Esophagus squamous epithelium (tissue), 5 donors: ENCODE measurements around the gene NFATC2. TPM values are rescaled to one million over a fixed set of nuclear protein-coding genes. Genes with fewer than 3 reads are reported as not detected.

ENCODE experiments used
- DNase-seq: peaks from one replicate; lab custom pipeline; 2025; lab: John Stamatoyannopoulos, UW
- H3K27ac ChIP-seq, 4 donors: fragments of 200-600 bp; sonication (generic); one replicate each; pipeline ENCODE4 v1.5.1; 2016 to 2019; ENCODE audit warnings: mild to moderate bottlenecking in 1 of 4
- H3K27me3 ChIP-seq, 4 donors: fragments of 200-600 bp; sonication (generic); 1 replicate in 3 of 4; 2 replicates in 1 of 4; pipeline versions ENCODE4 v1.5.1 to v1.6.0; 2017 to 2021; ENCODE audit warnings: antibody characterized with exemption in 1 of 4
- H3K36me3 ChIP-seq, 3 donors: fragments of 200-600 bp; sonication (generic); one replicate each; pipeline ENCODE4 v1.5.1; 2016 to 2019
- H3K4me1 ChIP-seq, 3 donors: fragments of 200-600 bp; sonication (generic); one replicate each; pipeline ENCODE4 v1.5.1; 2017 to 2019
- H3K4me3 ChIP-seq, 4 donors: fragments of 200-600 bp; sonication (generic); 1 replicate in 3 of 4; 2 replicates in 1 of 4; pipeline ENCODE4 v1.5.1; 2016 to 2019; ENCODE audit warnings: mild to moderate bottlenecking in 2 of 4, moderate library complexity in 1 of 4
- H3K9me3 ChIP-seq, 3 donors: fragments of 200-600 bp; sonication (generic); one replicate each; pipeline ENCODE4 v1.5.1; 2016 to 2019
- CTCF ChIP-seq, 6 experiments: fragments of 450-650 bp in 4 of 6; fragments of 200-600 bp in 2 of 6; sonication (generic) in 2 of 6; IDR thresholded peaks; one replicate each; pipeline ENCODE4 v1.5.1; 2016 to 2019; ENCODE audit warnings: antibody characterized with exemption in 6 of 6, mild to moderate bottlenecking in 4 of 6, moderate library complexity in 4 of 6
- POLR2A ChIP-seq, 4 donors: fragments of 450-650 bp; IDR thresholded peaks; one replicate each; pipeline ENCODE4 v1.6.1; 2017; ENCODE audit warnings: antibody characterized with exemption in 4 of 4, mild to moderate bottlenecking in 4 of 4, moderate library complexity in 3 of 4
- WGBS, 2 donors: methylation state at CpG; one replicate each; pipeline ENCODE4 v1.1.5; 2018; 5-methylcytosine and 5-hydroxymethylcytosine counted together
- intact Hi-C: fragments of 100-400 bp; cut with DNase I; formaldehyde crosslinking; loops from one replicate; pipeline ENCODE4 v1.15.0; 2022
- total RNA-seq, 4 donors: library from RNA; depleted of rRNA; stranded (reverse); fragments of >200 nt; gene quantifications; one replicate each; pipeline ENCODE4 v1.1.0, GENCODE V29; 2016
- donor health status: DM: yes; HTN: yes; CAD: no.

The NFATC2 gene
- total RNA-seq, 4 donors from 2014 or later: 0.83 to 6.7 (median 1.4) TPM

DNA sequence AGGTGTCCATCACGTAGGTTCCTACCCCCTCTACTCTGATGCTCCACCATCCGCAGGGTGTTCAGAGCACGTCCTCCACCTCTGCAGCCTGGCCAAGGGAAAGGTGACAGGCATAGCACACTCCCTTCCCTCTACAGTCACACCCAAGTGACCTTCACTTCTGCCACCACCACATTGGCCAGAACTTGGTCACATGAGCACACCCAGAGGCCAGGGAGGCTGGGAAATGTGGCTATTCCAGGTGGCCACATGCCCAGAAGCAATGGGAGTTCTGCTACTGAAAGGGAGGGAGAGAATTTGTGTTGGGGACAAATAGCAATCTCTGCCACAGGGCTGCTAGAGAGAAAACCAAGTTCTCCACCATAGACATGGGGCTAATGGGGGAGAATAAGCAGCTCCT lies 180.3 kb downstream of the NFATC2 start:
- intact Hi-C loops: no loop called here
- H3K4me1 ChIP-seq: peaks cover 2 to 31% (median 3%) of the 10 kb centered on the region in 3 donors
- no peak for DNase-seq
- H3K9me3 ChIP-seq: peaks cover 0 to 3% (median 0%) of the 10 kb centered on the region in 3 donors
- no peak overlapping the region for H3K4me3 ChIP-seq
- H3K27ac ChIP-seq: no peak overlapping the region
- no peaks in the 10 kb centered on the region for H3K27me3 ChIP-seq
- no peak for TF ChIP-seq CTCF (IDR thresholded peaks at IDR 0.05)
- TF ChIP-seq POLR2A (IDR thresholded peaks at IDR 0.05): no peak
- no peaks in the 10 kb centered on the region for H3K36me3 ChIP-seq
- 86 to 100% methylated on average over 2 of the region's 3 CpGs for WGBS, 2 donors

DNA sequence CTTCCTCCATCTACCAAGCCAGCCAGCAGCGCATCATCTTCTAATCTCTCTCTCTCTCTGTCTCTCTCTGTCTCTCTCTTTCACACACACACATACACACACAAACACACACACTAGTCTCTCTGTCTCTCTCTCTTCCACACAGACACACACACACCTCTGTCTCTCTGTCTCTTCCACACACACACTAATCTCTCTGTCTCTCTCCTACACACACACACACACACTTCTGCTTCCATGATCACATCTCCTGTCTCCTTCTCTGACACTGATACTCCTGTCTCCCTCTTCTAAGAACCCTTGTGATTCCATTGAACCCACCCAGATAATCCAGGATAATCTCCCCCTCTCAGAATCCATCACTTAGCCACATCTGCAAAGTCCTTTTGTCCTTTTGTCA lies 181.3 kb downstream of the NFATC2 start:
- no peak for DNase-seq
- H3K4me3 ChIP-seq: no peak overlapping the region
- no peaks in the 10 kb centered on the region for H3K36me3 ChIP-seq
- no peak for TF ChIP-seq POLR2A (IDR thresholded peaks at IDR 0.05)
- TF ChIP-seq CTCF (IDR thresholded peaks at IDR 0.05): no peak
- peaks cover 2 to 23% (median 3%) of the 10 kb centered on the region in 3 donors for H3K4me1 ChIP-seq
- intact Hi-C loops: no loop called here
- WGBS, 2 donors: 29 to 56% methylated on average over 1 of the region's 1 CpG
- no peaks in the 10 kb centered on the region for H3K27me3 ChIP-seq
- H3K27ac ChIP-seq: no peak overlapping the region
- peaks cover 0 to 3% (median 0%) of the 10 kb centered on the region in 3 donors for H3K9me3 ChIP-seq

DNA sequence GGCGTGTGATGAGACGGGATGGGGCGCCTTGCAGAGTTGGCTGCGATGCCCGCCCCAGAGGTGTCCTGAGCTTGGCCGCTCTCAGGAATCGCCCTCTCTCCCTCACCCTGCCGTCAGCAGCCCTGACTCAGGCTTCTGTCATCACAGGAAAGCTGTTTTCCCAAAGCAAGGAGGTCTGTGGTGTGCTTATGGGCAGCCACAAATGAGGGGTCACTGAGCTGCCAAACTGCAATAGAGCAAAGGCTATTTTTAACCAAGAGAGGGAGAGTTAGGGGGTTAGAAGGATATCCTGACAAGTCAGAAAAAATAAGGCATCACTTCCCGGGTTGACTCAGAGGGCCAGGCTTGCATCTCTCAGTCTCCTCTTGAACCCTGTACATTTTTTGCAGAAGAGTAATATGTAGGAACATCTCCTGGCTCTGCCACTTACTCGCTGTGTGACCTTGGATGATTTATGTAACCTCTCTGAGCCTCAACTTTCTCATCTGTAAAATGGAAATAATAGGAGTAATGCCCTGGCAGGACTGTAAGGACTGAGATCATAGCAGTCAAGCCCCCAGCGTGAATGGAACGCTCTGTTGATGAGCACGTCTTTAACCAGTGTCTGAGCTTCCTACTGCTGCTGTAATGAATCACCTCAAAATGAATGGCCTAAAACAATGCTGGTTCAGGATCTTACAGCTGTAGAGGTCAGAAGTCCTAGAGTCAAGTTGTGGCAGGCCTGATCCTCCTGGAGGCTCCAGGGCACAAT lies 181.9 kb downstream of the NFATC2 start:
- Histone ChIP-seq H3K27me3 (no peaks in the 10 kb centered on the region), H3K4me1 (peaks cover 0 to 16% (median 3%) of the 10 kb centered on the region in 3 donors), H3K27ac (no peak overlapping the region), H3K9me3 (peaks cover 0 to 3% (median 0%) of the 10 kb centered on the region in 3 donors), H3K4me3 (no peak overlapping the region), H3K36me3 (no peaks in the 10 kb centered on the region)
- no peak for DNase-seq
- WGBS, 2 donors: 44 to 57% methylated on average over 4 to 7 of the region's 13 CpGs
- intact Hi-C loops: no loop called here
- TF ChIP-seq CTCF (IDR thresholded peaks at IDR 0.05) (no peak), POLR2A (IDR thresholded peaks at IDR 0.05) (no peak)

DNA sequence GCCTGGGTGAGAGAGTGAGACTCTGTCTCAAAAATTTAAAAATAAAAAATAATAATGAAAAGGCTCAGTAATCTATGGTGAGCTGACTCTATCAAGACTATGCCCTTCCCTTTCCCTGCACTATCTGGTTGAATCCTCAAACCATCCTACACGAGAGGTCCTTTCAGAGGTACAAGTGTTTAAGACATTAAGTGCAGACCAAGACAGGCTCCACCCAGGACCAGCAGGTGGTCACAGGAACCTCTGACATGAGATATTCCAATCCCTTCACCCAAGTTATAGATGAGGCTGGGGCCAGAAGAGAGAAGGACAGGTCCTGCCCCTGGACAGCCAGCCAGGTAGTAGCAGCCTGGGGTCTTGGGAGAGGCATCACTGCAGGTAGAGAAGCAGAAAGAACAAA lies 182.6 kb downstream of the NFATC2 start:
- Histone ChIP-seq H3K9me3 (peaks cover 0 to 3% (median 0%) of the 10 kb centered on the region in 3 donors), H3K27ac (no peak overlapping the region), H3K27me3 (no peaks in the 10 kb centered on the region), H3K4me1 (peaks cover 0 to 16% (median 3%) of the 10 kb centered on the region in 3 donors), H3K36me3 (no peaks in the 10 kb centered on the region), H3K4me3 (no peak overlapping the region)
- intact Hi-C loops: no loop called here
- no peak for DNase-seq
- WGBS, 2 donors: 67 to 88% methylated on average over 1 of the region's 1 CpG
- TF ChIP-seq CTCF (IDR thresholded peaks at IDR 0.05) (no peak), POLR2A (IDR thresholded peaks at IDR 0.05) (no peak)

GRCh38 chr20:51359401-51359800 lies 183.1 kb downstream of the NFATC2 start:
- WGBS, 2 donors: 76 to 100% methylated on average over 2 to 3 of the region's 3 CpGs
- DNase-seq: no peak

More at GRCh38 chr20:51359401-51359800, 183.1 kb downstream of the NFATC2 start:
- Histone ChIP-seq H3K36me3 (no peaks in the 10 kb centered on the region), H3K4me3 (no peak overlapping the region), H3K9me3 (peaks cover 0 to 3% (median 0%) of the 10 kb centered on the region in 3 donors), H3K27ac (no peak overlapping the region), H3K4me1 (peaks cover 0 to 16% (median 3%) of the 10 kb centered on the region in 3 donors), H3K27me3 (no peaks in the 10 kb centered on the region)
- intact Hi-C loops: no loop called here
- TF ChIP-seq CTCF (IDR thresholded peaks at IDR 0.05): no peak
- TF ChIP-seq POLR2A (IDR thresholded peaks at IDR 0.05): no peak
